COLO829 (cell line): ENCODE results near the gene ASCL5.
"Not testable (repeated sequence)": the region's sequence is repeated elsewhere in the genome, so short reads cannot be mapped to it uniquely, and the experiment has no call there.

ENCODE experiments used
- DNase-seq: peaks from one replicate; pipeline ENCODE4 v3.0.0; 2012; ENCODE audit warnings: low spot score

Gene ASCL5, protein sequence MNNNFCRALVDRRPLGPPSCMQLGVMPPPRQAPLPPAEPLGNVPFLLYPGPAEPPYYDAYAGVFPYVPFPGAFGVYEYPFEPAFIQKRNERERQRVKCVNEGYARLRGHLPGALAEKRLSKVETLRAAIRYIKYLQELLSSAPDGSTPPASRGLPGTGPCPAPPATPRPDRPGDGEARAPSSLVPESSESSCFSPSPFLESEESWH

DNA sequence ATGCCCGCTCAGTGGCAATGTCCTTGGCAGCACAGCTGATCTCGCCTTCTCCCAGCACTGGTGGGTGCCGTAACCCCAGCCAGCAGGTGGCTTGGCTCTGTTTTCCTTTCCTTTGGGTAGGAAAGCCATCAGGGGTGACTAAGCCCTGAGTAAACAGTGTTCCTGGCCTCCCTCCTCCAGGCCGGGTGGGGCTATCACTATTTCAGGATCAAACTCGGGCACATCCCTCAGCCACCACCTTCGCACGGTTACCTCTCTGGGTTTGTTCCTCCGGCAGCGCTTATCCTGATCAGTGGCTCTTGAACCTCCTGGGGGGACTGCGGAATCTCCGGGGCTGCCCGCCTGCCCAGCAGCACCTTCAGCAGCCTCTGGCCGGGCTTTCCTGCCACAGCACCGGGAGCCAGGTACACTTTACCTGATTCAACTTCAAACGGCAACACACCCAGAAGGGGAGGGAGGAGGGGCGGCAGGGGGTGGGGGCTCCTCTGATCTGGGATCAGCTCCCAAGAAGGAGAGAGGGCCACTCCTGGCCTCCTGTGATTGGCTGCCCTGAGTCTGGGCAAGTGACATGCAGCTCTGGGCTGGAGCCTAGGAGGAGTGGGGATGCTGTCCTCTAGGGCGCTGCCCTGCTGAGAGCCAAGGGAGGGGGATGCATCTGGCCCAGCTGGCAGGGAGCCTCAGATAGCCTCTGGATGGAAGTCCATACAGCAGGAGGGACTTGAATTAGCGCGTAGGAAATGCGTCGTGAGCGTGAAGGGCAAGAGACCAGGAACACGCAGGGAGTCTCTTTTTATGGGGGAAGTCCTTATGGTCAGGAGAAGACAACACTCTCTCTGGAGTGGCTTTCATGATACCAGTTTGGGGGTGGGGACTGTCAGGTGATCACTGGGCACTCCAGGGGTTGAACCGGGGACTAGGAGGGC is at the start of gene ASCL5:
Gene ASCL5, minus strand, starts transcription at position 353 of the 923 bp plus-strand sequence. CDS start 11,812 bp downstream, outside the sequence.
- no peak for DNase-seq

DNA sequence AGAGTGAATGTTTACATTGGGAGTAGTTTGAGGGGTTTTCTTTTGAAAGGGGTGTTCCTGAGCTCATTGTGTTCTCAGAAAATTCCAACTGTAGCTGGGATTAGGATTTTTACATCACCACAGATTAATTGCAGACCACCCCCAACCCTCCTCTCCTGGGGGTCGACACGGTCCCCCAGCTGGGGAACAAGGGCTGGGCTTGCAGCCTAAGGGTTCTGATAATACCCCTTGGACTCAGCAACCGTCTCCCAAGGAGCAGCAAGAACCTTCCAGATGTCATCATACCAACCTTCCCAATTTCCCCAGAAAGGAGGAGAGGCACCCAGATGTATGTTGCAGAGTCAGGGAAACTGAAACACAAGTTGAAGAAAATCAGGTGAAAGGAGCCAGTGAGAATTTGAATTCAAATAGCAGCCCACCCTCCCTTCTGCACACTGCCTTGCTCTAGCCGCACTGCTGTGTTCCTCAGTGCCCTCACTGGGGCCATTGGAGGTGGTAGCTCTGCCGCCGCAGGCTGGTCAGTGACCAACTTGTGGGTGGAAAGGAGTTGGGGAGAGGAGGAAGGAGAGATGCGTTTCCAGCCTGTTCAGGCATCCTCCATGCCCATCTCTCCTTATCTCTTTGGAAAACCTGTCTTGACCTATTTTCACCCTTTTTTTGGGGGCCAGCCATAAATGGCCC is 49.0 kb upstream of the ASCL5 start:
- no peak for DNase-seq

DNA sequence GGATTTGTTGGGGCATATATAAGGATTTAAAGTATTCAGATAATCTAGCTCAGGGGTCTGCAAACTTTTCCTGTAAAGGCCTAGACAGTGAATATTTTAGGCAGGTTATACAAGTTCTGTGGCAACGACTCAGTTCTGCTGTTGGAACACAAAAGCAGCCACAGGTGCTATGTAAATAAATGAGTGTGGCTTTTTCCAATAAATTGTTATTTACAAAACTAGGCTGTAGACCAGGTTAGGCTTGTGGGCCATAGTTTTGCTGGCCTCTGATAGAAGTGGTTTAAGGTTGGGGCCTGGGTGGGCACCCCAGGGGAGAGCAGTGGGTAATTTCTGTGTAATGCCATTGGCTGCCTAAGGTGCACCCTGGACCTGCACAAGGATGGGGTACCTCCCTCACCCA is 46.8 kb upstream of the ASCL5 start:
- no peak for DNase-seq

DNA sequence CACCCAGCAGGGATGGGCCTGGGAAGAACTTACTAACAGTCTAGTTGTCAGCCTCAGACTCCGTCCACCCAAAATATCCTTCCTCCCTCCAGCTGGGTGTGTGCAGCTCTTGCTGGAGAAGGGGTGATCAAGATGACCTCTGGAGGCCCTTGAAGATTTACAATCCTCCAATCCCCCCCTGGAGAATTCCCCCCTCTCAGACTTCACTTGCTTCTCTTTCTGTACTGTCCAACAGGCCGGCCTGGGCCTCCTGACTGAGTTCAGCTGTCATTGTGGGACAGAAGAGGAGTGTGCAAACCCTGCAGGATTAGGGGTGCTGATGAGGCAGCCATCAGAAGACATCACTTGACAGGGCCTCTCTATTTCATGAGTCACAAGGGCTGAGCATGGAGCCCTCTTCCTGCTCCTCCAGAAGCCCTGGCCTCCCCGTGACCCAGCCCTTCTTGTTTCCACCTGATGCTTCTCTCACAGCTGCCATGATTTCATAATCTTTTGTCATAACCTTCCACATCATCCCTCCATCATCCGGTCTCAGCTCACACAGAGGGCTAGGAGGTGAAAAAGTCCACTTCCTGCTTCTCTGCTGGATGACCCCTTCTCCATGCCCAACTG is 46.1 kb upstream of the ASCL5 start:
- no peak for DNase-seq

DNA sequence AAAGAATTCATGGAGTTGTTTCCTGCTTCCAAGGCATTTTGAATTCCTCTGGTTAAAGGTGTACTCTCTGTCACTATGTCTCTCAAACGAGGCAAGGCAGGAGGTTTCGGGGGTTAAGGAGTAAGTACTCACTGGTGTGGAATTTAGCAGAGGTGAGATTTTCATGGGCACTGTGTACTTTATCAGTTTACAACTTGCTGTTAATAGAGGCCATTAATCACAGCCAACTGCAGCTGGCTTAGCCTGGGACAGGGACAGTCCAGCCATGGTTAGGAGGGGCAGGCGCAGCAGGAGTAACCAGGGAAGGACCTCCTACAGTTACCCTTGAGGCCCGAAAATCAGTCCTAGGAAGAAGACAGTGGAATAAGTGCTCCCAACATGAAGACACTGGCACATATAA is 45.3 kb upstream of the ASCL5 start:
- DNase-seq: no peak

DNA sequence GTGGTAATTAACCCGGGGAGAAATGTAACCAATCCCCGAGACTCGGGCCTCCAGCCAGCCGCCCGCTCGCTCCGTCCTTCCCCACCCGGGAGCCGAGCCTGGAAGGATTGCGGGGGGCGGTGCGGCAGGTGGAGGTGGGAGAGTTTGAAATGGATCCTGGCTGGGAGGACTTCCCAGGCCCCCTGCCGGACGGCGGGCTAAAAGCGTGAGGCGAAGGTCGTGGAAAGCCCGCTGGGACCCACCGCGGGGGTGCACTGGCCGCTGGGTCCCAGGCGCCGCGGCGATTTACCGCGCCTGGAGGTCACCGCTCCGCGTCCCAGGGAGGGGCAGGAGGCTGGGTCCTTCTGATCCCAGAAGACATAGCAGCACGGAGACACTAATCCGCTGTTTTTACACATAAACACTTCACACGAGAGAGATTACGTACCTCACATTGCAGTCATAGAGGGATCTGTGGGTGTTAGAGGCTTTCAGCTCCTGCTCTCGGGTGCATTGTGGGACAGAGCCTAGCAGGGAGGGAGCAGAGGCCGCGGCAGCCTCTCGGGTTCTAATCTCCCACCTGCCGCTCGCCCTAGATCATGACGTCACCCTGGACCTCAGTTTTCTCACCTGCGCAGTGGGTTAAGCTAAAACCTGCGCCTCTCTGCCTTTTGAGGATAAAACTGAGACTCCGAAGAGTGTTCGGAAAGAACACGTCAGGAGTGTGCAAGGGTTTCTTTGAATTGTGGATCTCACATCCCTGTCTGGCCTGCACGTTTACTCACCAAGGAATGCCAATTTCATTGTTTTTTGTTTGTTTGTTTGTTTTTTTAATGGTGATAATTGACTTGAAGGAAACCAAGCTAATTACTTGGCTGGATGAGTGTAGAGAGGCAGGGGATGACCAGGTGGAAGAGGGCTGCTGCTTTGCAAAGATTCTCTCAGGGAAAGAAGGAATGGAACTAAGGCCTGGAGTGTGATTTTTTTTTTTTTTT is 44.4 kb upstream of the ASCL5 start:
- no peak for DNase-seq

DNA sequence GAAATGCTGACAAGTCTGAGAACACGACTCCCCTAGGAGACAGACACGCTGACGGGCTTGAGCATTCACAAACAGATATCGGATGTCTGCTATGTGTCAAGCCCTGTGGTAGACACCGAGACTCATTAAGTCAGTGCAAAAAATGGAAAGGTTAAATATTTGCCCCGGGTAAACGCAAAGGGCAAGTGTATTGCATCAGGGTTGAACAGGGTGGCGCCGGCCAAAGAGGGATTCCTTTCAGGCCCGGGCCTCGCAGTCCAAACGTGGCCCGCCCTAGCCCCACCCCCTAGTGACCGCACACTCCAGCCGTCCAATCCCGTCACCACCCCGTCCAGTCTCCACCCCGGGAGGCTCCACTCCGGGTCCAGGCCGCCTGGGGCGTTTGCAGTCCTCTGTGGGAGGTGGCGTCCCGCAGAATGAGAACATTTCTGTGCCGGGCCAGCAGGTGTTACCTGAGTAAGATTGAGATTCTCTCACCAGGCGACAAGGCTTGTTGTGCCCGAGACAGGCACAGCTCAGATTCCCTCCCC is 43.6 kb upstream of the ASCL5 start:
- peak; percentile 95 for DNase-seq

DNA sequence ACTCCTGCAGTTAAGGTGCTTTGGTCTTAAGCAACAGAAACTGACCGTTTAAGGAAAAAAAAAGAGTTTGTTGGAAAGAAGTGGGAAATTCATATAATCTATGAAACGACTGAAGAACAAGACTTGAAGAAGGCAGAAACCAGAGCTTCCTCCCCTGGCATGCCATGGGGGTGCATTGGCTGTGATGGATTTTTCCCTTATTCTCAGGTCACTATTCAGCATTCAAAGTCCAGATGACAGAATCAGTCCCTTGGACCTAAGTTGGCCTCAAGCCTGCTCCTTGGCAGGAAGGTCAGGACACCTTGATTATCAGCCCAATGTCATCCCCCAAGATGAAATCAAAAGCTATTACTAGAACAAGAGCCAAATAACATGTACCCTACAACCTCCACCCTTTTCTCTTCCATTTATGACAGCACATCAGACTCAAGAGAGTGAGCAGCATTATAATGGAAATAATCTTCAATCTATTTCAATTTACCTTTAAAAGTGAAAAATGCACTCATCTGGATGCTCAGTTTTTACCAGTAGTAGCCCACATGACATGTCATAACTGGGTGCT is 43.1 kb upstream of the ASCL5 start:
- DNase-seq: no peak

DNA sequence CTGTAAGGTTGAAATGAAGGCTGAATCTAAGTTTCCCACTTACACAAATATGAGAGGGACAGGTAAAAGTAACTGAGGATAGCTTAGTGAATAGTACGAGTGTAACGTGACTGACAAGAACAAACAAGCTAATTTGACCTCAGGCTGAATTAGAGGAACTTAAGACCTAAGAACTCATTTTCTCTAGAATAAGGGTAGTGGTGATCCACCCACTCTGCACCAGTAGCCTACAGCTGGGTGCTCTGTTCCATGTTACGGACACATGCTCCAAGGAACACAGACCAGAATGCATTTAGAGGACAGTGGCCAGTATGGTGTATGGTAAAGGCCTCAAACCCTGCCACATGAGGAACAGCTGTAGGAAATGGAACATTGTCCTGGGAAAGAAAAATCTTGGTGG is 42.2 kb upstream of the ASCL5 start:
- no peak for DNase-seq

DNA sequence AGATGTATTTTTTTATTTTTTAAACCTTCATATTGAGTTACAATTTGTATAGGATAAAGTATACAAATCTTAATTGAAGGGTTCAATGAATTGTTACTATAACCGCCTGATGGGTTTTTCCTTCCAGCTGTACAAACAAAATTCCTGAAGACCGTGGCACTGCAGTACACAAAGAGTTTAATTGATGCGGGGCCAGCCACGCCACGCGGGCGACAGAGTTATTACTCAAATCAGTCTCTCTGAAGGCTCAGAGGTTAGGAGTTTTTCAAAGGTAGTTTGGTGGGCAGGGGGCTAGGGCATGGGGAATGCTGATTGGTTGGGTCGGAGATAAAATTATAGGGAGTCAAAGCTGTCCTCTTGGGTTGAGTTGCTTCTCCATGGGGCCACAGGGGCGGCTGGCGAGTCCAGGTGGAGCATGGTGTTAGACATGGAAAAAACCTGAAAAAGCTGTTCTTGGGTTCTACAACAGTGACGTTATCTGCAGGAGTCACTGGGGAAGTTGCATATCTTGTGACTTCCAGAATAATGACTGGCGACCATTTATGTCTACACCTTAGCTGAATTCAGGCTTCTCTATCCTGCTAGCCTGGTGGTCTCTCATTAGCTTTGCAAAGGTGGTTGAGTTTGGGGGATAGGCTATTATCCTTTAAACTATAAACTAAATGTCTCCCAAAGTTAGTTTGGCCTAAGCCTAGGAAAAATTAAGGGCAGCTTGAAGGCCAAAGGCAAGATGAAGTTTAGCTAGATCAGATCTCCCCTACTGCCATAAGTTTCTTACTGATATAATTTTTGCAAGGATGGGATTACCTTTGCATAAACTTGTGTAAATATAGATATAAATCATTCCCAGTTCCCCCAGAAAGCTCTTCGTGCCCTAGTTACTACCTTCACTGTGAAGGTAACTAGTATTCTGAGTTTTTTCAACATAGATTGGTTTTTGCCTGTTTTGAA is 40.3 kb upstream of the ASCL5 start:
- DNase-seq: no peak

DNA sequence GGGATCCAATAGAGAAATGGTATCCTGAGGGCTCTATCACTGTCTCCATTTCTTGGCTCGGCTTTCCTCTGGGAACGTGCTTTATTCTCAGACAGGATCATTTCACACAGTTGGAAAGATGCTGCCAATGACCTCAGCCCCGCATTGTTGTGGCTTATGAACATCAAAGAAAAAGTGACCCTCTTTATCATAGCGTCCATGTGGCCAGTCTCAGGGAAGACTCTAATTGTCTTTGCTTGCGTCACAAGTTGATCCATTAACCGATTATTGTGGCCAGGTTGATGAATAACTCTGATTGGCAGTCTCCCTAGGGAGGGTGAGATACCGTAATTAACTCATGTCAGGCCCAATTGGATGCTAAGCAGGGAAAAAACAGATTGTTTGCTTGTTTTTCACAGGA is 37.7 kb upstream of the ASCL5 start:
- no peak for DNase-seq

DNA sequence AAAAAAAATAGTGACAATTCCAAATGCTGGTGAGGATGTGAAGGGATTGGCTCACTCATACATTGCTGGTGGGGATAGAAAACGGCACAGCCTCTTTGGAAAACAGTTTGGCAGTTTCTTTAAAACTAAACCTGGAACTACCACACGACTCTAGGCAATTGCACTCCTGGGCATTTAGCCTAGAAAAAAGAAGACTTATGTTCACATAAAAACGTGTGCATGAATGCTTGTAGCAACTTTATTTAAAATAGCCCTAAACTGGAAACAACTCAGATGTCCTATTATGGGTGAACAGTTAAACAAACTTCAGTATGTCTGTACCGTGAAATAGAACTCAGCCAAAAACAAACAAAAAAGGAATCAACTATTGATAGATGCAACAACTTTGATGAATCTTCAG is 36.7 kb upstream of the ASCL5 start:
- no peak for DNase-seq

DNA sequence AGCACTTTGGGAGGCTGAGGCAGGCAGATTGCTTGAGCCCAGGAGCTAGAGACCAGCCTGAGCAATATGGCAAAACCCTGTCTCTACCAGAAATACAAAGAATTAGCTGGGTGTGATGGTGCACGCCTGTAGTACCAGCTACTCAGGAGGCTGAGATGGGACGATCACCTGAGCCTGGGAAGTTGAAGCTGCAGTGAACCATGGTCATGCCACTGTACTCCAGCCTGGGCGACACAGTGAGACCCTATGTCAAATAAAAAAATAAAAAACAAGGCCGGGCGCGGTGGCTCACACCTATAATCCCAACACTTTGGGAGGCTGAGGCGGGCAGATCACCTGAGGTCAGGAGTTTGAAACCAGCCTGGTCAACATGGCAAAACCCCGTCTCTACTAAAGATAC is 36.1 kb upstream of the ASCL5 start:
- not testable (repeated sequence) for DNase-seq

DNA sequence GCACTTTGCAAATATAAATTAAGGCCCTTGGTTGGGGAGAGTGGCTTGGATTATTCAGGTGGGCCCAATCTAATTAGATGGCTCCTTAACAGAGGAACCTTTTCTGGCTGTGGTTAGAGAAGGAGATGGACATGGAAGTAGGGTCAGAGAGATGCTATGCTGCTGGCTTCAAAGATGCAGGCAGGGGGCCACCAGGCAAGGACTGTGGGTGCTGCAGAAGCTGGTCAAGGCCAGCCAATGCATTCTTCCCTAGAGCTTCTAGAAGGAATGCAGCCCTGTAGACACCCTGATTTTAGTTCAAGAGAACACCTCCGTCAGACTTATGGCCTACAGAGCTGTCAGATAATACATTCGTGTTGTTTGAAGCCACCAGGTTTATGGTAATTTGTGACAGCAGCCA is 31.0 kb upstream of the ASCL5 start:
- DNase-seq: no peak

DNA sequence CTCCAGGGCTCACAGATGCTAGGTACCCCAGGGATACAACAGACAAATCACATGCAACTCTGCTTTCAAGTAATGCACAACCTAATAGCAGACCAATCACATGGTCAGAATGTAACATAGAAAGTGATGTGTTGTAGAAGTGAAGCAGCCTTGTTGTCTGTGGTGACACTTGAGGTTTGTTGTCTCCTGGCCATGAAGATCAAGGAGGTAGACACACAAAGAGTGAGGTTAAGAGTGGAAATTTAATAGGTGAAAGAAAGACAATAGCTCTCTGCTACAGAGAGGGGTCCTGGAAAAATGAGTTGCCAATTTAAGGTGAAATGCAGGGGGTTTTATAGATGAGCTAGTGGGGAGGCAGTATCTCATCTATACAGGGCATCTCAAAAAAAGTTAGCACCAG is 29.8 kb upstream of the ASCL5 start:
- no peak for DNase-seq

DNA sequence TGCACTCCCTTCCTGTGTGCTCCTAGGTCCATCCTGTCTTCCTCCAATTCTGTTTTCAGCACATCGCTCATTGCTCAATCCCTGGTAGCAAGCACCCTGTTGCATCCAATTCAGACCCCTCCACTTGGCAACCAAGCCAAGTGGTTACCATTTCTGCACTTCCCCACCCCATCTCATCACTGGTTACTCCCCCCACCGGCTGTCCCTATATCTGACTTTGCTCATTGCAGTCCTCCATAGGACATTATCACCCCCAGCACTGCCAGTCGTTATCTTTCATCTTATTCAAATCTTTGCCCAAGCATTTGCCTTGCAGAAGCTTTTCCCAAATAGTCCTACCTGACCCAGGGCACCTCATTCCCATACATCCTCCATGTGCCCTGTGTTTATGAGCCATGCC is 29.4 kb upstream of the ASCL5 start:
- DNase-seq: no peak

DNA sequence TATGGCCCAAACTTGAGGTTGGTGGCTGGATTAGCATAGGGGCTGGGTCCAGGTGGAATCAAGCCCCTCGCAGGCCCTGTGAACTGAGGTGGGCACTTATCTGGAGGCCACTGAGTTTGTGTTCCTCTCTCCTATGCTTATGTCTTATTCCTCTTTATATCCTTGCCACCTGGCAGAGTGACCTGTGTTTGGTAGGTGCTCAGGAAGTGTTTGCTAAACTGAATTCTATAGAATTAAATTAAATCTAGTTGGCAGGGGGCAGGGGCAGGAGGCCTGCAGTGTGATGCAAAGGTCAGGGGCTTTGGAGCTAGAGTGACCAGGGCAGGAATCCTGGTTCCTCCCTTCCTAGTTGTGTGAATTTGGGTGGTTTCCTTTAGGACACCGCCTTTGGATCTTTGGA is 28.4 kb upstream of the ASCL5 start:
- DNase-seq: no peak

DNA sequence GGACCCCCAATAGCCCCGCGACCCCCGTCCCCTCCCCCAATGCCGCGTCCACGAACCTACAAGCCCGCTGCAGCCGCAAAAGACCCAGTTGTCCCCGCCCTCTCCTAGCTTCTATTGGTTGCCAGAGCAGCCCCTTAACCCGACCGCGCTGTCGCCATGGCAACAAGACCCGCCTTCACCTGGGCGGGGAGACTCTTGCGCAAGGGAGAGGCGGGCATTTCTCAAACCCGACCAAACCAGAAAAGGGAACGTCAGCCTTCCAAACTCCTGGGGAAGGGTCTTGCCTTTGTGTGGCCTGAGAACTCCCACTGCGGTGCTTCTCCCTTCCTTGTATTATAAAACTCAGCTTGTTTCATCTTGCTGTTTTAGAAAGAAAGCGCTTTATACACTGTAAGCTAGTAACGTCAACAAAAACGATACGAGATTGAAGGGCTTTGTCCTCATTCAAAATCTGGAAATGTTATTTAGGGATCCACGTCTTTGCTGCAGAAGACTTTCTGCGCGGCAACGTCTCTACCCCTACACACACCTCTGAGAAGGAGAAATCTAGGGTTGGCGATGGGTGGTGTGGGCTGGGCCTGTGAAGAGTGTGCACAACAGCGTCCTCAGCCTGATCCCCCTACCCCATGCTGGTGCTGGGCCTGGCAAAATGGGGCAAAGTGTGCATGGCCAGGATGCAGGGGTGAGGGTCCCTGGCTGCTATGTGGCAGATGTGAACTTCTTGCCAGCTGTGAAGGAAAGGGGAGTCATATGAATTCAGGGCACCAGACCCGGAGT is 27.6 kb upstream of the ASCL5 start, which contains the start of gene TMEM9:
Gene TMEM9, minus strand, starts transcription at position 86 of the 777 bp plus-strand sequence. CDS start 551 bp downstream, outside the sequence.
- peak; percentile 100 for DNase-seq
